GM12875 (cell line): ENCODE results near the gene INPP5J.

ENCODE experiments used
- H3K4me3 ChIP-seq: one replicate; pipeline ENCODE4 v1.5.1; 2011; ENCODE audit warnings: low read depth, low read length, control low read depth
- CTCF ChIP-seq: IDR thresholded peaks from 2 replicates; pipeline ENCODE4 v1.5.1; 2011; ENCODE audit warnings: low read depth, mild to moderate bottlenecking, control low read depth, inconsistent platforms, low read length, moderate library complexity, borderline replicate concordance; ENCODE audit not compliant: insufficient read depth

INPP5J gene

GRCh38 chr22:31173386-31174145 is 50.8 kb downstream of the INPP5J start:
- H3K4me3 ChIP-seq = no peak overlapping the region
- TF ChIP-seq CTCF = no peak

GRCh38 chr22:31176923-31177322 is 54.2 kb downstream of the INPP5J start:
- no peak for TF ChIP-seq CTCF
- no peak overlapping the region for H3K4me3 ChIP-seq

- TF ChIP-seq CTCF = no peak
- H3K4me3 ChIP-seq = no peak overlapping the region
These were observed 54.8 kb downstream of the INPP5J start for GRCh38 chr22:31177420-31178162.

GRCh38 chr22:31178859-31179258 is 56.1 kb downstream of the INPP5J start:
- no peak overlapping the region for H3K4me3 ChIP-seq
- no peak for TF ChIP-seq CTCF

GRCh38 chr22:31179345-31179744 is 56.6 kb downstream of the INPP5J start:
- TF ChIP-seq CTCF = no peak
- no peak overlapping the region for H3K4me3 ChIP-seq

- TF ChIP-seq CTCF = no peak
These were observed 61.2 kb downstream of the INPP5J start for GRCh38 chr22:31184015-31184414.

More at GRCh38 chr22:31184015-31184414, 61.2 kb downstream of the INPP5J start:
- no peak overlapping the region for H3K4me3 ChIP-seq
